ENCODE measurements around the gene DVL1. TPM values are rescaled to one million over a fixed set of nuclear protein-coding genes. Genes with fewer than 3 reads are reported as not detected.

DVL1 gene
- total and polyA plus RNA-seq, 9 of the 15 experiments (the other 6 are each of a cell fraction or from before 2014, with no cell fraction given) = 0.62 to 135 (median 24.3) TPM

DNA sequence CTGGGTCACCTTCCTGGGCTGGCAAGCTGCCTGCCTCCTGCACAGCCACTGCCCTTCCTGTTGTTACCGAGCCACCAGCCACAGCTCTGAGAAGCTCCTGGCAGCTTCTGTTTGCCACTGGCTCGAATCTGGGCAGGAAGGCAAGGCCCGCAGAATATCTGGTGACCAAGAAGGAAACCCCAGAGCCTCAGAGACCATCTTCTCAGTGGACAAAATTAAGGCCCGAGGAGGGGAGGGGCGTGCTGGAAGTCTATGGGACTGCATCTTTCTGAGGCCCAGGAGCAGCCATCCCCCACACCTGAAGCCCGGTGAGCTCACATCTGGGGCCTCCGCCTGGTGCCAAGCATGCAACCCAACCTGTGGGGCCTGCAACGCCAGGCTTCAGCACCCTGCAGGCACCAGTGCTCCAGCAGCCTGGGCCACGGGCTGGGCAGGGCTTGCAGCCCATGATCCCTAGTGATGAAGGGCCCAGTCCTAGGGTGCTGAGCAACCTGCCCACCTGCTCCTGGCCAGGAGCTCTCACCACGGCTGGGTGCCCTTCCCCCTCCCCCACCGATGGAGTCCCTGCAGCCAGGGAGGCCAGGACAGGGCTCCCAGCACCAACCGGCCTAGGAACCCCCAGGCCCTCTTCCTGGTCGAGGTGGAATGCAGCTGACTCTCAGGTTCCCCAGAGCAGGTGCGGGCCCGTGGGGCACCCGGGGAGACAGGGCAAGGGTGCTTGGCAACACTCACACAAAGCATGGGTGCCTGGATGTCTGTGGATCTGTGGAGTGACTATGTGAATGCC is 23.7 kb downstream of the DVL1 start (continued):
- TF ChIP-seq, protein P1, sequence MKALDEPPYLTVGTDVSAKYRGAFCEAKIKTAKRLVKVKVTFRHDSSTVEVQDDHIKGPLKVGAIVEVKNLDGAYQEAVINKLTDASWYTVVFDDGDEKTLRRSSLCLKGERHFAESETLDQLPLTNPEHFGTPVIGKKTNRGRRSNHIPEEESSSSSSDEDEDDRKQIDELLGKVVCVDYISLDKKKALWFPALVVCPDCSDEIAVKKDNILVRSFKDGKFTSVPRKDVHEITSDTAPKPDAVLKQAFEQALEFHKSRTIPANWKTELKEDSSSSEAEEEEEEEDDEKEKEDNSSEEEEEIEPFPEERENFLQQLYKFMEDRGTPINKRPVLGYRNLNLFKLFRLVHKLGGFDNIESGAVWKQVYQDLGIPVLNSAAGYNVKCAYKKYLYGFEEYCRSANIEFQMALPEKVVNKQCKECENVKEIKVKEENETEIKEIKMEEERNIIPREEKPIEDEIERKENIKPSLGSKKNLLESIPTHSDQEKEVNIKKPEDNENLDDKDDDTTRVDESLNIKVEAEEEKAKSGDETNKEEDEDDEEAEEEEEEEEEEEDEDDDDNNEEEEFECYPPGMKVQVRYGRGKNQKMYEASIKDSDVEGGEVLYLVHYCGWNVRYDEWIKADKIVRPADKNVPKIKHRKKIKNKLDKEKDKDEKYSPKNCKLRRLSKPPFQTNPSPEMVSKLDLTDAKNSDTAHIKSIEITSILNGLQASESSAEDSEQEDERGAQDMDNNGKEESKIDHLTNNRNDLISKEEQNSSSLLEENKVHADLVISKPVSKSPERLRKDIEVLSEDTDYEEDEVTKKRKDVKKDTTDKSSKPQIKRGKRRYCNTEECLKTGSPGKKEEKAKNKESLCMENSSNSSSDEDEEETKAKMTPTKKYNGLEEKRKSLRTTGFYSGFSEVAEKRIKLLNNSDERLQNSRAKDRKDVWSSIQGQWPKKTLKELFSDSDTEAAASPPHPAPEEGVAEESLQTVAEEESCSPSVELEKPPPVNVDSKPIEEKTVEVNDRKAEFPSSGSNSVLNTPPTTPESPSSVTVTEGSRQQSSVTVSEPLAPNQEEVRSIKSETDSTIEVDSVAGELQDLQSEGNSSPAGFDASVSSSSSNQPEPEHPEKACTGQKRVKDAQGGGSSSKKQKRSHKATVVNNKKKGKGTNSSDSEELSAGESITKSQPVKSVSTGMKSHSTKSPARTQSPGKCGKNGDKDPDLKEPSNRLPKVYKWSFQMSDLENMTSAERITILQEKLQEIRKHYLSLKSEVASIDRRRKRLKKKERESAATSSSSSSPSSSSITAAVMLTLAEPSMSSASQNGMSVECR (CRISPR knock-in tag; IDR thresholded peaks at IDR 0.05) = peak; percentile 60; the same call in 1 of the 2 replicates
- TF ChIP-seq, protein P2, sequence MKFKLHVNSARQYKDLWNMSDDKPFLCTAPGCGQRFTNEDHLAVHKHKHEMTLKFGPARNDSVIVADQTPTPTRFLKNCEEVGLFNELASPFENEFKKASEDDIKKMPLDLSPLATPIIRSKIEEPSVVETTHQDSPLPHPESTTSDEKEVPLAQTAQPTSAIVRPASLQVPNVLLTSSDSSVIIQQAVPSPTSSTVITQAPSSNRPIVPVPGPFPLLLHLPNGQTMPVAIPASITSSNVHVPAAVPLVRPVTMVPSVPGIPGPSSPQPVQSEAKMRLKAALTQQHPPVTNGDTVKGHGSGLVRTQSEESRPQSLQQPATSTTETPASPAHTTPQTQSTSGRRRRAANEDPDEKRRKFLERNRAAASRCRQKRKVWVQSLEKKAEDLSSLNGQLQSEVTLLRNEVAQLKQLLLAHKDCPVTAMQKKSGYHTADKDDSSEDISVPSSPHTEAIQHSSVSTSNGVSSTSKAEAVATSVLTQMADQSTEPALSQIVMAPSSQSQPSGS (CRISPR knock-in tag; IDR thresholded peaks at IDR 0.05) = 0 out of 2 replicates have a peak, but pooled peaks have one; percentile 18
- TF ChIP-seq, protein P3, sequence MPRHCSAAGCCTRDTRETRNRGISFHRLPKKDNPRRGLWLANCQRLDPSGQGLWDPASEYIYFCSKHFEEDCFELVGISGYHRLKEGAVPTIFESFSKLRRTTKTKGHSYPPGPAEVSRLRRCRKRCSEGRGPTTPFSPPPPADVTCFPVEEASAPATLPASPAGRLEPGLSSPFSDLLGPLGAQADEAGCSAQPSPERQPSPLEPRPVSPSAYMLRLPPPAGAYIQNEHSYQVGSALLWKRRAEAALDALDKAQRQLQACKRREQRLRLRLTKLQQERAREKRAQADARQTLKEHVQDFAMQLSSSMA (CRISPR knock-in tag; IDR thresholded peaks at IDR 0.05) = 0 out of 2 replicates have a peak, but pooled peaks have one; percentile 14
- TF ChIP-seq, protein P4, sequence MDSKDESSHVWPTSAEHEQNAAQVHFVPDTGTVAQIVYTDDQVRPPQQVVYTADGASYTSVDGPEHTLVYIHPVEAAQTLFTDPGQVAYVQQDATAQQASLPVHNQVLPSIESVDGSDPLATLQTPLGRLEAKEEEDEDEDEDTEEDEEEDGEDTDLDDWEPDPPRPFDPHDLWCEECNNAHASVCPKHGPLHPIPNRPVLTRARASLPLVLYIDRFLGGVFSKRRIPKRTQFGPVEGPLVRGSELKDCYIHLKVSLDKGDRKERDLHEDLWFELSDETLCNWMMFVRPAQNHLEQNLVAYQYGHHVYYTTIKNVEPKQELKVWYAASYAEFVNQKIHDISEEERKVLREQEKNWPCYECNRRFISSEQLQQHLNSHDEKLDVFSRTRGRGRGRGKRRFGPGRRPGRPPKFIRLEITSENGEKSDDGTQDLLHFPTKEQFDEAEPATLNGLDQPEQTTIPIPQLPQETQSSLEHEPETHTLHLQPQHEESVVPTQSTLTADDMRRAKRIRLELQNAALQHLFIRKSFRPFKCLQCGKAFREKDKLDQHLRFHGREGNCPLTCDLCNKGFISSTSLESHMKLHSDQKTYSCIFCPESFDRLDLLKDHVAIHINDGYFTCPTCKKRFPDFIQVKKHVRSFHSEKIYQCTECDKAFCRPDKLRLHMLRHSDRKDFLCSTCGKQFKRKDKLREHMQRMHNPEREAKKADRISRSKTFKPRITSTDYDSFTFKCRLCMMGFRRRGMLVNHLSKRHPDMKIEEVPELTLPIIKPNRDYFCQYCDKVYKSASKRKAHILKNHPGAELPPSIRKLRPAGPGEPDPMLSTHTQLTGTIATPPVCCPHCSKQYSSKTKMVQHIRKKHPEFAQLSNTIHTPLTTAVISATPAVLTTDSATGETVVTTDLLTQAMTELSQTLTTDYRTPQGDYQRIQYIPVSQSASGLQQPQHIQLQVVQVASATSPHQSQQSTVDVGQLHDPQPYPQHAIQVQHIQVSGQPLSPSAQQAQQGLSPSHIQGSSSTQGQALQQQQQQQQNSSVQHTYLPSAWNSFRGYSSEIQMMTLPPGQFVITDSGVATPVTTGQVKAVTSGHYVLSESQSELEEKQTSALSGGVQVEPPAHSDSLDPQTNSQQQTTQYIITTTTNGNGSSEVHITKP (IDR thresholded peaks at IDR 0.05; ENCODE audit: partially characterized antibody) = no peak
- TF ChIP-seq NR2C1 (IDR thresholded peaks at IDR 0.05) (no peak), NR2C1 (tag; IDR thresholded peaks at IDR 0.05) (no peak), FOXA3 (CRISPR knock-in tag; conservative IDR thresholded peaks at IDR 0.05 in 1 of 2, IDR thresholded peaks at IDR 0.05 in 1 of 2) (0 out of 4 replicates have a peak, but pooled peaks of 1 of the 2 experiments have one; percentile 56), ZNF785 (CRISPR knock-in tag; IDR thresholded peaks at IDR 0.05) (no peak), HSF4 (CRISPR knock-in tag; IDR thresholded peaks at IDR 0.05; ENCODE audit: borderline replicate concordance) (no peak), TEAD4 (IDR thresholded peaks at IDR 0.05; ENCODE audit: low read length) (no peak), TEAD4 (CRISPR knock-in tag; IDR thresholded peaks at IDR 0.05; ENCODE audit: borderline replicate concordance) (peak; percentile 72; the same call in 1 of the 2 replicates), FOSL1 (tag; conservative IDR thresholded peaks at IDR 0.05) (no peak), ZNF696 (CRISPR knock-in tag; conservative IDR thresholded peaks at IDR 0.05) (no peak), GABPB1 (CRISPR knock-in tag; IDR thresholded peaks at IDR 0.05) (0 out of 2 replicates have a peak, but pooled peaks have one; percentile 1)
- TF ChIP-seq, protein P5, sequence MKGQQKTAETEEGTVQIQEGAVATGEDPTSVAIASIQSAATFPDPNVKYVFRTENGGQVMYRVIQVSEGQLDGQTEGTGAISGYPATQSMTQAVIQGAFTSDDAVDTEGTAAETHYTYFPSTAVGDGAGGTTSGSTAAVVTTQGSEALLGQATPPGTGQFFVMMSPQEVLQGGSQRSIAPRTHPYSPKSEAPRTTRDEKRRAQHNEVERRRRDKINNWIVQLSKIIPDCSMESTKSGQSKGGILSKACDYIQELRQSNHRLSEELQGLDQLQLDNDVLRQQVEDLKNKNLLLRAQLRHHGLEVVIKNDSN (CRISPR knock-in tag; IDR thresholded peaks at IDR 0.05) = peak; percentile 3; the same call in 1 of the 2 replicates
